NCI-H128 (cell line): ENCODE data around the gene FAM83D.
A peak's percentile ranks its signal among the peaks of the same experiment; 100 is the strongest.

Experiments used
- DNase-seq: peaks from one replicate; lab custom pipeline; 2025; ENCODE audit not compliant: unreplicated experiment; lab: John Stamatoyannopoulos, UW

Gene FAM83D

GRCh38 chr20:38926142-38926933 lies at the start of gene FAM83D:
TSS of gene FAM83D (plus strand) at chr20:38926417. CDS start at chr20:38926443, 26 bp downstream.
- DNase-seq, result peak; percentile 98

- DNase-seq, result no peak
These were observed 48.7 kb upstream of the FAM83D start for GRCh38 chr20:38877483-38877882.

GRCh38 chr20:38878866-38879265 lies 47.4 kb upstream of the FAM83D start:
- DNase-seq, result no peak

- no peak for DNase-seq
These were observed 45.1 kb upstream of the FAM83D start for GRCh38 chr20:38880952-38881735.

- DNase-seq, result no peak
These were observed 44.3 kb upstream of the FAM83D start for GRCh38 chr20:38881806-38882440.

GRCh38 chr20:38882600-38882999 lies 43.6 kb upstream of the FAM83D start:
- DNase-seq, result no peak

GRCh38 chr20:38883081-38883980 lies 42.9 kb upstream of the FAM83D start:
- DNase-seq, result no peak

GRCh38 chr20:38883981-38884733 lies 42.1 kb upstream of the FAM83D start:
- no peak for DNase-seq

- DNase-seq, result no peak
These were observed 40.9 kb upstream of the FAM83D start for GRCh38 chr20:38885357-38885756.

GRCh38 chr20:38888059-38888831 lies 38.0 kb upstream of the FAM83D start:
- DNase-seq, result no peak

- no peak for DNase-seq
These were observed 37.2 kb upstream of the FAM83D start for GRCh38 chr20:38889050-38889449.

GRCh38 chr20:38889792-38890496 lies 36.3 kb upstream of the FAM83D start:
- no peak for DNase-seq

- DNase-seq, result no peak
These were observed 35.8 kb upstream of the FAM83D start for GRCh38 chr20:38890497-38890818.

GRCh38 chr20:38892091-38892981 lies 33.9 kb upstream of the FAM83D start:
- no peak for DNase-seq

- no peak for DNase-seq
These were observed 33.1 kb upstream of the FAM83D start for GRCh38 chr20:38893056-38893564.

- DNase-seq, result peak; percentile 27
These were observed 32.6 kb upstream of the FAM83D start for GRCh38 chr20:38893565-38894090.

- DNase-seq, result no peak
These were observed 31.9 kb upstream of the FAM83D start for GRCh38 chr20:38894091-38894847.
